Measurements from ENCODE around the gene CCM2.
A peak's percentile ranks its signal among the peaks of the same experiment; 100 is the strongest.

Gene CCM2

GRCh38 chr7:45108863-45109262, 108.9 kb downstream of the CCM2 start:
- TF ChIP-seq SIN3A (IDR thresholded peaks at IDR 0.05; ENCODE audit: borderline replicate concordance, insufficient read depth, low read length) (no peak), REST (IDR thresholded peaks at IDR 0.05; ENCODE audit: insufficient read depth in 1 of 2, low read depth in 2 of 2, low read length in 2 of 2) (no peak), TAF1 (IDR thresholded peaks at IDR 0.05; ENCODE audit: borderline replicate concordance, insufficient read depth, low read length) (no peak), POLR2AphosphoS5 (IDR thresholded peaks at IDR 0.05; ENCODE audit: low read depth, low read length) (no peak), FOXP2 (optimal IDR thresholded peaks at IDR 0.05; ENCODE audit: borderline replicate concordance, extremely low read depth, extremely low read length, insufficient read depth) (no peak)

- TF ChIP-seq SIN3A (IDR thresholded peaks at IDR 0.05; ENCODE audit: borderline replicate concordance, insufficient read depth, low read length) (peak; percentile 92), REST (IDR thresholded peaks at IDR 0.05; ENCODE audit: insufficient read depth in 1 of 2, low read depth in 2 of 2, low read length in 2 of 2) (peak; percentile 52 to 55; a peak in 3 of 4 replicates), FOXP2 (optimal IDR thresholded peaks at IDR 0.05; ENCODE audit: borderline replicate concordance, extremely low read depth, extremely low read length, insufficient read depth) (peak; percentile 81), POLR2AphosphoS5 (IDR thresholded peaks at IDR 0.05; ENCODE audit: low read depth, low read length) (peak; percentile 98), TAF1 (IDR thresholded peaks at IDR 0.05; ENCODE audit: borderline replicate concordance, insufficient read depth, low read length) (peak; percentile 97)
Measured at GRCh38 chr7:45111298-45112223, 111.6 kb downstream of the CCM2 start, which contains the start of gene TBRG4. TBRG4 (minus strand) TSS chr7:45111697; CDS start chr7:45109237, 2,460 bp downstream.

- TF ChIP-seq SIN3A (IDR thresholded peaks at IDR 0.05; ENCODE audit: borderline replicate concordance, insufficient read depth, low read length) (no peak), POLR2AphosphoS5 (IDR thresholded peaks at IDR 0.05; ENCODE audit: low read depth, low read length) (no peak), REST (IDR thresholded peaks at IDR 0.05; ENCODE audit: insufficient read depth in 1 of 2, low read depth in 2 of 2, low read length in 2 of 2) (no peak), FOXP2 (optimal IDR thresholded peaks at IDR 0.05; ENCODE audit: borderline replicate concordance, extremely low read depth, extremely low read length, insufficient read depth) (no peak), TAF1 (IDR thresholded peaks at IDR 0.05; ENCODE audit: borderline replicate concordance, insufficient read depth, low read length) (no peak)
Measured at GRCh38 chr7:45112648-45113047, 112.6 kb downstream of the CCM2 start.

- no peak for TF ChIP-seq FOXP2 (optimal IDR thresholded peaks at IDR 0.05; ENCODE audit: borderline replicate concordance, extremely low read depth, extremely low read length, insufficient read depth)
- no peak for TF ChIP-seq TAF1 (IDR thresholded peaks at IDR 0.05; ENCODE audit: borderline replicate concordance, insufficient read depth, low read length)
- no peak for TF ChIP-seq REST (IDR thresholded peaks at IDR 0.05; ENCODE audit: insufficient read depth in 1 of 2, low read depth in 2 of 2, low read length in 2 of 2)
- no peak for TF ChIP-seq POLR2AphosphoS5 (IDR thresholded peaks at IDR 0.05; ENCODE audit: low read depth, low read length)
- TF ChIP-seq SIN3A (IDR thresholded peaks at IDR 0.05; ENCODE audit: borderline replicate concordance, insufficient read depth, low read length), result no peak
Measured at GRCh38 chr7:45114926-45115325, 114.9 kb downstream of the CCM2 start.

Data from PFSK-1 (cell line).